ENCODE results near the gene PHEX. TPM values are rescaled to one million over a fixed set of nuclear protein-coding genes. Genes with fewer than 3 reads are reported as not detected.

Gene PHEX
- total RNA-seq, 4 donors from 2014 or later: 1.5 to 4.3 (median 2.3) TPM

GRCh38 chrX:22126327-22126726, 94.2 kb downstream of the PHEX start:
- no peak for DNase-seq
- intact Hi-C loops (cut with DNase I; ENCODE audit: low total_unique reads): no loop called here
- Histone ChIP-seq H3K9me3 (no peaks in the 10 kb centered on the region), H3K4me1 (no peaks in the 10 kb centered on the region), H3K27ac (peak overlapping the region in 1 of 2 donors; percentile 59), H3K36me3 (no peaks in the 10 kb centered on the region), H3K27me3 (no peaks in the 10 kb centered on the region), H3K4me3 (no peak overlapping the region)
- TF ChIP-seq CTCF (IDR thresholded peaks at IDR 0.05): no peak
- no peak for TF ChIP-seq POLR2A (IDR thresholded peaks at IDR 0.05)

- intact Hi-C loops (cut with DNase I; ENCODE audit: low total_unique reads): no loop called here
- H3K4me1 ChIP-seq: no peaks in the 10 kb centered on the region
Observed at GRCh38 chrX:22128961-22129360, 96.8 kb downstream of the PHEX start.

GRCh38 chrX:22134681-22135080, 102.6 kb downstream of the PHEX start:
- no peaks in the 10 kb centered on the region for H3K4me1 ChIP-seq
- H3K27ac ChIP-seq: peak overlapping the region; percentile 54 to 68
- no peak for DNase-seq
- H3K27me3 ChIP-seq: no peaks in the 10 kb centered on the region
- H3K36me3 ChIP-seq: no peaks in the 10 kb centered on the region
- no peak overlapping the region for H3K4me3 ChIP-seq
- TF ChIP-seq POLR2A (IDR thresholded peaks at IDR 0.05) (no peak), CTCF (IDR thresholded peaks at IDR 0.05) (no peak)
- no peaks in the 10 kb centered on the region for H3K9me3 ChIP-seq
- intact Hi-C loops (cut with DNase I; ENCODE audit: low total_unique reads): no loop called here

More at GRCh38 chrX:22128961-22129360, 96.8 kb downstream of the PHEX start:
- TF ChIP-seq CTCF (IDR thresholded peaks at IDR 0.05) (no peak), POLR2A (IDR thresholded peaks at IDR 0.05) (no peak)
- Histone ChIP-seq H3K27me3 (no peaks in the 10 kb centered on the region), H3K9me3 (no peaks in the 10 kb centered on the region), H3K27ac (peak overlapping the region; percentile 9 to 46), H3K36me3 (no peaks in the 10 kb centered on the region), H3K4me3 (no peak overlapping the region)
- no peak for DNase-seq

- Histone ChIP-seq H3K27ac (peak overlapping the region; percentile 54 to 68), H3K4me1 (no peaks in the 10 kb centered on the region), H3K9me3 (no peaks in the 10 kb centered on the region), H3K4me3 (no peak overlapping the region), H3K36me3 (no peaks in the 10 kb centered on the region), H3K27me3 (no peaks in the 10 kb centered on the region)
- intact Hi-C loops (cut with DNase I; ENCODE audit: low total_unique reads): no loop called here
- no peak for DNase-seq
- no peak for TF ChIP-seq CTCF (IDR thresholded peaks at IDR 0.05)
- no peak for TF ChIP-seq POLR2A (IDR thresholded peaks at IDR 0.05)
Observed at GRCh38 chrX:22135171-22135711, 103.1 kb downstream of the PHEX start.

GRCh38 chrX:22135994-22136684, 104.0 kb downstream of the PHEX start:
- no peaks in the 10 kb centered on the region for H3K27me3 ChIP-seq
- no peaks in the 10 kb centered on the region for H3K4me1 ChIP-seq
- H3K27ac ChIP-seq: peak overlapping the region; percentile 61 to 68
- no peaks in the 10 kb centered on the region for H3K9me3 ChIP-seq
- peak in 1 of 2 donors; percentile 31 for DNase-seq
- TF ChIP-seq POLR2A (IDR thresholded peaks at IDR 0.05) (no peak), CTCF (IDR thresholded peaks at IDR 0.05) (peak; percentile 47 to 71 (median 66))
- H3K36me3 ChIP-seq: no peaks in the 10 kb centered on the region
- intact Hi-C loops (cut with DNase I; ENCODE audit: low total_unique reads): no loop called here
- H3K4me3 ChIP-seq: no peak overlapping the region
